Stimulated activated CD4-positive, alpha-beta T cell treated with anti-CD3 and anti-CD28 coated beads, Interleukin-1b, Interleukin-23, amount 100 ng/mL, for 1 hour (primary cell): ENCODE data around the gene CABLES1.

Source experiments
- DNase-seq, 2 donors: peaks; one replicate each; pipeline ENCODE4 v3.0.0-alpha.2; 2020; ENCODE audit warnings: low read depth in 2 of 2

CABLES1 gene

DNA sequence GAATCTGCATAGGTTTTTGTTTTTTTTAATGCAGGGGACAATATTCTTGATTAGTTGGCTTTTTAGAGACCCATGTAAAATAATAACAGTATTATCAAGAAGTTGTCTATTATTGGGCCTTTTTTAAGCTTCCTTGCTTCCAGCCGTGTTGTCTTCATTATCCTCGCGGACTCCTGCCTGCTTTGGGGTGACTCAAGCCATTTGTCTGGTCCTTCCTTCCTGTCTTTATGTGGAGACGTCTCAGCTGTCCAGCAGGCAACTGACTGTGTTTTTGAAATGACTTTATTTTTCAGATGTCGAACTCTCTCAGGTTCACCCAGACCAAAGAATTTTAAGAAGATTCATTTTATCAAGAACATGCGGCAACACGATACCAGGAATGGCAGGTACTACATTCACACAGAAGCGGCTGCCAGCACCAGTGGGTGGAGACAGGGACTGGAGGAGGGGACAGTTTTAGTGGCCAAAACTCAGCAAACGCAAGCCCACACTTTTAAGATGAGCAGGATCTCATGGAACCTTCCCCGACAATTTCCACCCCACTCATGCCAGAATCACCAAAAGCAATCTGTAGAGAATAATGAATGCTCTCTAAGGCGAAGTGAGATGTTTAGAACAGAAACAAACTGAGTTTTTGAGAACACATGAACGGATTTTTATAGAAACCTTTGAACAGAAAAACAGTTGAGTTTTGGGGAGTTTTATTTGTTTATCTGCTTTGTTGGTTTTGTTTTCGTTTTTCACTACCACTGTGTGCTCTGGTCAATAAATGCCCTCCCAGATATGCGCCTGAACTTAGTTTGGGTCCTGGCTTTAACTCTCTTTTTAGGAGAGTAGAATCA, 59.1 kb downstream of the CABLES1 start:
- no peak for DNase-seq

DNA sequence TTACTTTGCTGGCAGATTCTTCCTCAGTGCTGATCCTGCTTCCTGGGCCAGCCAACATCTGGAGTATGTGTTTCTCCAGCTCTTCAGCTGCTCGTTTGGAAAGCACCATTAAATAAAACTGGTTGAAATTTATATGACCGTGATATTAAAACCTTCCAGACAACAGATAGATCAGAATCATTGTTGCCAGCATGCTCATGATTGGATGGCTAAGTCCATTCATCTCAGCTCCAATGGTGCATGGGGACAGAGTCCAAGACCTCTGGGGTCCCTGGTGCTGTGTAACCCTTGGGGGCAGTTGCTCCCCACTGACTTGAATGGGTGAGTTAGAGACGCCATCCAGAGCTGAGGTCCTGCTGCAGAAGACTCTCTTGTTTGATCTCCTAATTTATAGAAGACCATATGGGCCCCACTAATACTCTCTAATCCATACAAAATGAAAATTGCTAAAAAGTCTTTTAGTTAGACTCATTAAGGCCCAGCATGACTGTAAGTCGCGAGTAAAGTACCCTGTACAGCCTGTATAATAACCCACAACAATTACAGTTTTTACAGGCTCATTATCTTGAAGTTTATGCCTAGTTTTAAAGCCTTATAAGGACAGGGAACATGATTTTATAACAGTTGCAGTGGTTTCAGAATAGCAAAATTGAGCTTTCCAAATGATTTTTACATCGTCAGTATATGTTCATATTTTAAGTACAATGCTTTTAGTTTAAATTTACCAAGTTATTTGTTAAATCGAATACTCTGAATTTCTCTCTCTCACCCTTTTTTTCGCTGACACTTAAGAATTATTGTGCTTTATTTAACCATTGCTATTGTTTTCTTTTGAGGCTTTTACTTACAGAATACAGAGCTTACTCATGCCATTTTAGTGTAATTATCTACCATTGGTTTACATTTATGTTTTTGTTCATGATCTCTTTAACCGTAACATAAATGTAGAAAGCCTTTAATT, 60.0 kb downstream of the CABLES1 start:
- DNase-seq = no peak

DNA sequence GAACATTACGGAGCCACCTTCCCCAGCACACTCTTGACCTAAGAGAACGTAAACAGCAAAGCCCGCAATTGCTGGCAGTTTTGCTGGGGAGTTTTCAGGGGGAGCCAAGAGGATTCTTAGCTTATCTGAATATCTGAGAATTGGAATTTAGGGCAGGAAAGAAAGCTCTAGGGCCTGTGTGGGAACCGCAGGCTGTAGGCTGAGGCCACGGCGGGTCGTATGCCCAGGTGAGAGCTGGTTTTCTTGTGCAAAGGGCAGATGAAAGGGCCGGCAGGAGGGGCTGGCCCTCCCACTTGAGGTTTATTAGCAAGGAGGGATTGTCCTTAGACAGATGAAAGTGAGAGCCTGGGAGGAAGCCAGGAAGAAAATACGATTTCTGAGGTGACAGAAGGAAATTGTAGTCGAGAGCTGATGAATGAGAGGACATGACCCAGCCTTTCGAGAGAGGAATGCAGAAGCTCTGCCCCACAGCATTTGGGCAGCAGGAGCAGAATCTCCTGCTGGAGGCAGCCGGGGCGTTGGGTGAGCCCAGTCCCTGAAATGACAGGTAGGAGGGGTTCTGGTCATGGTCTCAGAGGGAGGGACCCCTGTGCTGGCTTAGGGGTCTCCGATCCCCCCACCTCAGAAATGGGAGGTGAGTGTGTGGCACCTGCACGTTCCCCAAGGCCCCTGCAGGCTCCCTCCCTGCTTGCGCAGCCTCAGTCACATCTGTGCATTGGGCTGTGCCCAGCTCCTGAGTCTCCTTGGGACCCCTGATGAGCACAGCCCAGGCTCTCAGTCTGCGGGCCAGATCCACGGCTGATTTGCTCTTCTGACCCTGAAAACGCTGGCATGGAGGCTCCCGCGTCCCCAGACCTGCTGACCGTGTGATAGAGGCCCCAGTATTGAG, 61.1 kb downstream of the CABLES1 start:
- no peak for DNase-seq

DNA sequence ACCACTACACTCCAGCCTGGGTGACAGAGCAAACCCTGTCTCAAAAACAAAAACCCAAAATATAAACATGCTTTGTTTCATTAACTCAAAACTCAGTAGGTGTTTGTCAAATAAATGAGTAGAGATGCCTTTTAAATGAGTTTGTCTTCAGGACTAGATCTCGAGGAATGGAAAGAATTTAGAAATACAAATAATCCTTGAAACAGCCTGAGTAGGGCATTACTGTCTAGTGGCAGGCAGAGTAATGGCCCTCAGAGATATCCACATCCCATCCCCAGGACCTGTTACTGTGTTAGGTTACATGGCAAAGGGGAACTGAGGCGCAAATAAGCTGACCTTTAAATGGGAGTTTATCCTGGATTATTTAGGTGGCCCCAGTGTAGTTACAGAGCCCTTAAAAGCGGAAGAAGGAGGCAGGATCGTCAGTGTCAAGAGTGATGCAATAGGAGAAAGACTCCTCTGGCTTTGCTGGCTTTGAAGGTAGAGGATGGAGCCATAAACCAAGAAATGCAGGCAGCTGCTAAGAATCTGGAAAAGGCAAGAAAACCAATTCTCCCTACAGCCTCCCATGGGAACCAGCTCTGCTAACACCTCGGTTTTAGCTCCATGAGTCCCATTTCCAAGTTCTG, 63.0 kb downstream of the CABLES1 start:
- DNase-seq = no peak

DNA sequence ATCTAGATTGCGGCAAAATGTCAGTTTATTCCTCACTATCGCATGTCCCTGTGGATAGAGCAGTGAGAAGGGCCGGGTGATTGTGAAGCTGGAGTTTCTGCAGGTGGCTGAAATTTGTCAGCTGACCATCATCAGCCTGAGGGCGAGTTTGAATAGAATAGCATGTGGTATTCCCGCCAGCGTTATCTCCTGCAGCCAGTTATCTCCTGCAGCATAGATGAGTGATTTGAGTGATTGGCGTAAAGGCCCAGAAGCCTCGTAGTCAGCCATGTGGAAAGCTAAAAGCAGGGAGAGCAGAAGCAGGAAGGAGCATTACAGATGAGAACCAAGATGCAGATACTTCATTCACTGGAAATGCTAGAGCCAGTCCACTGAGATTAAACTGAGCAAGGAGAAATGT, 65.5 kb downstream of the CABLES1 start:
- no peak for DNase-seq

DNA sequence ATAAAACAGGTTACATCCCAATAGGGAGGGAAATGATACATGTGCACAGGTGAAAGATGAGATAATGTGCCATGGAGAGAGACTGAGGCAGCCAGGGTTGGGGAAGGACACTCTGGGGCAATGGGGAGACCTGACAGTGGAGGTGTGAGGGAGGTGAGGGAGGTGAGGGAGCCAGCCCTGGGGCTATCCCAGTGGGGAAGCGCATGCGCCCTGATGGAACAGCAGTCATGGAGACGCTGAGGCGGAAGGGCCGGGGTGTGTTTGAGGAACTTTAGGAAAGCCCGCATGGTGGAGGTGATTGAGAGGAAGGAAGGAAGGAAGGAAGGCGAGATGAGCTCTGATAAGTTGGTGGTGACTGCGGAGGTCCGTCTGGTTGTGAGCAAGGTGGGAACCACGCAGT, 66.5 kb downstream of the CABLES1 start:
- DNase-seq = no peak

DNA sequence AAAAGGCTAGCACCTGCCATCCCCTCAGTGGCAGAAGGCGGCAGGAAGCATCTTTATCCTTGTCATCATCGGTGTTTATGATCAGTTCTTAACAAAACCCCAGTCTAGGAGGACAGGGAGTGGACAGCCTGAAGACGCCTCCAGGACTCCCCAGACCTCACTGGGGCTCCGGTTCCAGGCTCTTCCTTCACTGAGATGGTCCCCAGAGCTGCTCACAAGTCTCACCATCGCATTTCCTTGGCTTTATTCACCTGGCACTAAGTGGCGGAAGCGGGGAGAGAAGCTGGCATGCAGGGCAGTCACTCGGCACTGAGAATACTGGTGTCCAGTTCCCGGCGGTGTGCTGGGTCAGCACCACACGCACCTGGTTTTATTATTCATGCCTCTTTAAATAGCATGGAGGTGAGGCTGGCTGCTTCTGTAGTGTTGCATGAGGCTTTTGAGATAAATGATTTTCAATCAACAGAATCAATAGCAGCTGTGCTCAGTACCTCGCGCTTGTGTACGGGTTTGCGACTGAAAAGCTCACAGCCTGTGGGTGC, 68.7 kb downstream of the CABLES1 start:
- DNase-seq = no peak

DNA sequence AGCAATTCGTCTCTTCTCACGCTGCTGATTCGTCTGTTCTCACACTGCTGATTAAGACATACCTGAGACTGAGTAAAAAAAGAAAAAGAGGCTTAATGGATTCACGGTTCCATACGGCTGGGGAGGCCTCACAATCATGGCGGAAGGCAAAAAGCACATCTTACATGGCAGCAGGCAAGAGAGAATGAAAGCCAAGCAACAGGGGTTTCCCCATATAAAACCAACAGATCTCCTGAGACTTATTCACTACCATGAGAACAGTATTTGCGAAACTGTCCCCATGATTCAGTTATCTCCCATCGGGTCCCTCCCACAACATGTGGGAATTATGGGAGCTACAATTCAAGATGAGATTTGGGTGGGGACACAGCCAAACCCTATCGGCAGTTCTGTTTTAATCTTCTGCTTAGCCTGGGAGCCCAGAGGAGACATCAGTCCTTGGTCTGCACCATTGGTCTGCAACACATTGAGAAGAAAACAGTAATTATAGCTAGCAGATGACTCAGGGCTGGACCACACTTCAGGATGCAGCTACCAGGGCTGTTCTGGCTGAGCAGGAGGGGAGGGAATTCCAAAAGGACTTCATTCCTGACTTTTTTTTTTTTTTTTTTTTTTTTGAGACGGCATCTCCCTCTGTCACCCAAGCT, 69.4 kb downstream of the CABLES1 start:
- no peak for DNase-seq

DNA sequence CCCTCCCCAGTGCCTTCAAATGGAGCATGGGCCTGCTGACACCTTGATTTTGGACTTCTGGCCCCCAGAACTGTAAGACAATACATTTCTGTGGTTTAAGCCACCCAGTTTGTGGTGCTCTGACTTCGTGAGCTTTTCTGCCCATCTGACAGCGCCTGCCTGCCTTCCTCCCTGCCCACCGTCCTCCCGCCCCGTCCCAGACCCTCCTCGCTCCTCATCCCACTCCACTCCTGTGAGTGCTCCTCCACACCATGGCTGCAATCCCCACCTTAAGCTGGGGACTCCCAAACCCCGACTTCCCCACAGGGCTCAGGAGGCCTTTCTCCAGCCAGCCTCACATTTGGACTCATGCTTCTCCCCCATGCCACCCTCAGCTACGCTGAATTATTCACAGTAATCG, 70.7 kb downstream of the CABLES1 start:
- DNase-seq = no peak

DNA sequence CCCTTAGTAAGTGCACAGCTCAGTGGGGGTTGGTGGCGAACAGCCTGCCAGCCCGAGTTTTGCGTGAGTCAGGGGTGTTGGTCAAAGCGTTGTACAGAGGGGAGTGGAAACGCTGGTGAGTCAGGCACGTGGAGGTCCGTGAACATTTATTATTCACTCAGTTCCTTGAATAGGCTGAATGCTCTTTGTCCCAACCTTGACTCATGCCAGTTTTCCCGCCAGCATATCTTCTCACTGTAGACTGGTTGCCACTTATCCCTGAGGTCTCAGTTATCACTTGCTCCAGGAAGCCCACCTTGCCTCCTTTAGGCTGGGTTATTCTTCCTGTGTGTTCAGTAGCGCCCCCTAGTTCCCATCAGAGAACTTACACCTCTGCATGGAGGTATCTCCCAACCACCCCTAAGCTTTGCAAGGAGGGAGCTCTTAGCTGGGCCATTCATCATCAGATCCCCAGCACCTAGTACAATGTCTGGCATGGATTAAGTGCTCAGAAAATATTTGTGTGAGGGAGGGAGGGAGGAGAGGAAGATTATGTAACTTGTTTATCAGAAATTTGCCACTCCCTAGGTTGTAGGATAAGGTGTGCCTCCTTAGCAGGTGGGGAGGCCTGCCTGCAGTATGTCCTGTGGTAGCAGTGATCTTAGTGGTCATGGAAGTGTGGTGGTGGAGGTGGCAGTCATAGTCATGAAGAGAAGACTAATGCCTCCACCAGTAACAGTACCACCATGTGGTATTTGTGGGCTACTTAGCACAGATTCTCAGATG, 72.1 kb downstream of the CABLES1 start:
- DNase-seq = no peak

DNA sequence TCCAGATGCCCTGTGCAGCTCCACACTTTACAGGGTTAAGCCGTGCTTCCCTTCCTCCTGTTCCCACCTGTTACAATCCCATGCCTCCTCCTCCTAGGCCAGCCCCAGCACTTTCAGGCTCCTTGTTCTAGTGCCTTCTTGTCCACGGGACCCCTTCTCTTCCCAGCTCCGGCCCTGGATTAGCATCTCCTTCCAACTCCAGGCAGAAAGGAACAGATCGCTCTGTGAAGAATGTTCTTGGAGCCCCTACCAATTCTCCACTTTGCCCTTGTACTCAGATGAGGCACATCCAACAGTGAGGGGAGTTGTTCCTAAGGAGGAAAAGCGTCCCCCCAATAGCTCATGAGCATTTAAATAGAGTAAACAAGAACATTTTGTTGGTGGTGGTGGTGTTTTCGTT, 72.7 kb downstream of the CABLES1 start:
- DNase-seq = no peak

DNA sequence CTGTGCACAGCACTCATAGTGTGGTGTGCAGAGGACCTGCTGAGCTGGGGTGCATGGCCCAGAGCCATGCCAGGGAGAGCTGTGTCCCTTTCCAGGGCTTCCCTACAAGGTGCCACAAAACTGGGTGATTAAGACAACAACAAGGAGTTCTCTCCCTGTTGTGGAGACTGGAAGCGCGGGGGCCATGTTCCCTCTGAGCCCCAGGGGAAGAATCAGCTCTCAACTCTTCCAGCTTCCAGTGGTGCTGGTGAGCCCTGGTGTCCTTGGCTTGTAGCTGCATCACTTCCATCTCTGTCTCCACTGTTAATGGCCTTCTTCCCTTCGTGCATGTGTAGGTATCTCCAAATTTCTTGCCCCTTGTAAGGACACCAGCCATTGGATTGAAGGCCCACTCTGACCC, 73.3 kb downstream of the CABLES1 start:
- no peak for DNase-seq

DNA sequence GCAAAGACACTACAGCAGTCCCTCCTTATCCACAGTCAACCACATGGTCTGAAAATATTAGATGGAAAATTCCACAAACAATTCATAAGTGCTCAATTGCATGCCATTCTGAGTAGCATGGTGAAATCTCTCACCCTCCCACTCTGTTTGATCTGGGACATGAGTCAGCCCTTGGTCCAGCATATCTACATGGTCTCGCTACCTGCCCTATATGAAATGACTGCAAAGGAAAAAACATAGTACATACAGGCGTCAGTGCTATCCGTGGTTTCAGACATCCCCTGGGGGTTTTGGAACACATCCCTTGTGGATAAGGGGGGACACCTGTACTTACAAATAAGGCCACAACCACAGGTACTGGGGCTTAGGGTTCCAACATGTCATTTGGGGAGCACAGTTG, 73.7 kb downstream of the CABLES1 start:
- DNase-seq = no peak

DNA sequence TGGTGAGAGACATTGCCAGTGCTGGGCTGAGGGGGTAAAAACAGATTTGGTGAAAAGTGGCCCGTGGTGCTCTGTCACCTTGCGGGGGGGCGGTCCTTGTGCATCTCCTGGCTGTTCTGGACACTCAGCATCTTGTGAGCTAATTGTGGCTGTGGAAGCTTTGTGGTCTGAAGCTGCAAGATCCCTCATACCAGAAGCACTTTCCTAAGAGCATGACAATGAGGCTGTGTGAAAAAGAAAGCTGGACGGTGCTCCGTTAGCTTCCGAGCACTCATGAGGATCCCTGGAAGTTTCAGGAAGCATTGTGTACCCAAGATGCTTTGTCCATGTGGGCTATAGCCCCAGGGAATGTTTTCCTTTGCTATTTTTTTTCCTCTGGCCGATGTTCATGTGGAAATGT, 74.5 kb downstream of the CABLES1 start:
- DNase-seq = no peak

DNA sequence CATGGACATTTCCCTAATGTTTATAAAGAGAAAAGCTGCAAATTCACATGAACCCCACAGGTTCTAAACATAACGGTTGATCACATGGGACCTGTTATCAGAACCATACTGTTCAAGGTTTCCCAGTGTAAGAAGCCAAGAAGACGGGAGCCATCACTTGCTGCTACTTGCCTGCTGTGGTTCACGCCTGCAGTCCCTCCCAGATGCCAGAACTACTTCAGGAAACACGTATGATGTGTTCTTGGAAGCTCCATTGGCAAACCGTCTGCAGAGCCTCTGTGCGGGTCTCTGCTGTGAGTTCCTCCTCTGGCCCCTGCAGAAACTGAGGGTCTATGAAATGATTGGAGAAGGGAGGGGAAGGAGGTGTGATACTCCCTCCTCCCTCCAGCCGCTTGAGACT, 75.2 kb downstream of the CABLES1 start:
- DNase-seq = no peak

DNA sequence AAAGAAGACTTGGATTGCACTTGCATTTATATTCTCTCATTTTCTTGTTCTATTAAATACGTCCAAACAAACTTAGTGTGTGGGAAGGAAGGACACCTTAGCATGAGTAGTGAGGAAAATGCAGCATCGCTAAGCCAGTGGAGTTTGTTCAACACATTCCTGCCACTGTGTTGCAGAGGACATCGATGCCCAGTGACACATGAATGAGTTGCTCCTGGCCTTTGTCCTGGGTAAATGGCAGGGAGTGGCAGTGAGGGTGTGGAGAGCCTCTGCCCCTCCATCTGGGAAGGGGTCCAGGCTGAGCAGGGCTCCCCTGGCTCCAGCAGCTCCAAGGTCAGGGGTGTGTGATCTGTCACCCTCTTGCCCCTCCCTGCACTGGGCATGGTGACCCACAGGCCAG, 75.9 kb downstream of the CABLES1 start:
- DNase-seq = no peak

DNA sequence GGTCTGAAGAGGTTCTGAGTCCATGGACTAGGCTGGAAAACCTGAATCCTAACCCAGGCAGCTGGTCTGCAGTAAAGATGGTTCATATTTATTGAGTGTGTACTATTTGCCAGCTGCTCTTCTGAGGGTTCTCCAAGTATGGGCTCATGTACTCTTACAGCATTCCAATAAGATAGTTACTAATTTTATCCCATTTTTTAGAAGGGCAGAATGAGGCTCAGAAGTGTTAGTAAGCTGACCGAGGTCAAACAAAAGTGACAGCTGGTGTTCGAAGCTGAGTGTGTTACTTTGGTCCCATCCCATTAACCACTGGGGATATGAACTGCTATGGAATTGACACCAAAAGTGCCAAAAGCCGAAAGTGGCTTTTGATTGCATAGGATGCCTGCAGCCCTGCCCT, 76.9 kb downstream of the CABLES1 start:
- DNase-seq = no peak

DNA sequence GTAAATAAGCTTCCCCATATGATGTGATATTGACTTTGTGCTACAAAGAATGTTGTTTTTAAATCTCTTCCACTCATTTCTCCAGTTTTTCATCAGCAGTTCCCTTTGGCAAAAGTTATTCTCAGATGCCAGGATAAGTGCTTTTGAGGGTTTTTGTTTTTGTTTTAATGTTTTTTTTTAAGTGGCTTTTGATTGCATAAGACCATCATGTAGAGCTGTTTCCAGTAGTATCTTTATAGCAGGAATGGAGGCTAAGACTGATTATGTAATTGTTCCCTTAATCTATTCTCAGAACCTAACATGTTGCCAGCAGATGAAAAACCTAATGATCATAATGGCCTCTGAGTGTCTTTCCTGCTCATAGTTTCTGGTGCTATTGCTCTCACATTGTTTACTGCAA, 77.9 kb downstream of the CABLES1 start:
- DNase-seq = no peak

DNA sequence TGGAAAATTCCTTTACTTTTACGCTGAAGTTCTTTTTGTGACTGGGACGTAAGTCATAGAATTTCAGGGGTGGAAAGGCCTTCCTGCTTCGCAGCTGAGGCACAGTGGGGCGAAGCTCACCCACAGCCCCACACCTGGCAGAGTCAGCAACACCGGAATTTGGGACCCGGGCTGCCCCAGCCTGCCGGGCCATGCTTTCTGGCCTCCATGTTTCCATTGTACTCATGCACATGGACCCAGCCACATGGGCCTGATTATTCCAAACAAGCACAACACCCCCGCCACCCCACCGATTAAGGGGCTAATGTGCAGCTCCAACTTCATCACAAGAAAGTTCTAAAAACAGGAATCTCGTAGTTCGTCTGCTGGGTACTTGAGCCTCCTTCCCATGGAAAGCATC, 82.5 kb downstream of the CABLES1 start:
- no peak for DNase-seq

DNA sequence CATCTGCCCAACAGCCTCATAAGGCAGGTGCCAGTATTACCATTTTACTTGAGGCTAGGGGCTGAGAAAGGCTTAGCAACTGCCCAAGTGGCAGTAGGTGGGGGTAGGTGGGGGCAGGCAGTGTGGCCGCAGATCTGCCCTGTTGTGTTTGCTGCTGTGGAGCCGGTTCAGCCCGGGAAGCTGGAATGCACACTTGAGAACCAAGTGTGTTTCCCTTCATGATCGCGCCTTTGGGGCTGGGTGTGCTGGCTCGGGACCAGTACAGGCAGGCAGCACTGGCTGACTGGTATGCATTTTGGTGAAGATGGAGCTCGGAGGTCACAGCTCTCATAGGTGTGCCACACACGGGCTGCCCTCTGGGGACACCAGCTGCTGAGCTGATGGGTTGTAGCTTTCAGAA, 85.1 kb downstream of the CABLES1 start:
- DNase-seq = no peak
